ENCODE data around the gene SPATS2. TPM values are rescaled to one million over a fixed set of nuclear protein-coding genes. Genes with fewer than 3 reads are reported as not detected.
"Not testable (repeated sequence)": the region's sequence is repeated elsewhere in the genome, so short reads cannot be mapped to it uniquely, and the experiment has no call there.

SPATS2 gene
- 14.1 and 22.1 TPM in 2 replicates for total RNA-seq
- polyA plus RNA-seq, result 33.2 and 43.6 TPM in 2 replicates
- 22.5 and 23.7 TPM in 2 replicates for polyA plus RNA-seq (2012)
- 41.3 and 84.8 TPM in 2 replicates for polyA minus RNA-seq (ENCODE audit: low replicate concordance)

GRCh38 chr12:49367381-49368239 lies at the start of gene SPATS2:
TSS of gene SPATS2 (plus strand) at chr12:49367462. CDS start at chr12:49461013, 93,551 bp downstream.
- no peaks in the 10 kb centered on the region for H3K27me3 ChIP-seq (ENCODE audit: control insufficient read depth, insufficient read depth, low read length)
- H3K79me2 ChIP-seq (ENCODE audit: control insufficient read depth, insufficient read depth, low read length), result peaks cover 47% of the 10 kb centered on the region
- H3K9me3 ChIP-seq (ENCODE audit: control insufficient read depth, insufficient read depth, low read depth, low read length), result no peaks in the 10 kb centered on the region
- H3K4me1 ChIP-seq (ENCODE audit: control insufficient read depth, extremely low read depth, insufficient read depth, low read length), result peaks cover 6% of the 10 kb centered on the region
- peak in 1 of 2 donors; percentile 25 for DNase-seq (ENCODE audit: low read depth in 2 of 2)
- H3K27ac ChIP-seq (ENCODE audit: insufficient read depth, low read length), result peak within 1 kb of the TSS; percentile 82
- H3K36me3 ChIP-seq (ENCODE audit: control insufficient read depth, insufficient read depth, low read length), result peaks cover 1% of the 10 kb centered on the region
- H3K4me2 ChIP-seq (ENCODE audit: extremely low read depth, insufficient read depth, low read length), result peak within 1 kb of the TSS; percentile 96
- peak within 1 kb of the TSS; percentile 96 for H3K9ac ChIP-seq (ENCODE audit: insufficient read depth, low read length)
- peak within 1 kb of the TSS; percentile 70 to 97 (median 89) for H3K4me3 ChIP-seq (replicated peaks in 1 of 4; ENCODE audit: control extremely low read depth in 1 of 4, insufficient read depth in 1 of 4, low read depth in 3 of 4, low read length in 4 of 4)
- H2AFZ ChIP-seq (ENCODE audit: low read length), result peak within 1 kb of the TSS; percentile 90
- TF ChIP-seq EZH2 (IDR thresholded peaks at IDR 0.05; ENCODE audit: low read length, missing control alignments), result no peak
- TF ChIP-seq CTCF (conservative IDR thresholded peaks at IDR 0.05 in 1 of 2, IDR thresholded peaks at IDR 0.05 in 1 of 2; ENCODE audit: low read depth in 1 of 2, low read length in 2 of 2), result no peak
- no peaks in the 10 kb centered on the region for H4K20me1 ChIP-seq (ENCODE audit: control insufficient read depth, extremely low read depth, insufficient read depth, low read length)

- not testable (repeated sequence) for H3K4me2 ChIP-seq (ENCODE audit: extremely low read depth, insufficient read depth, low read length); H3K9me3 ChIP-seq (ENCODE audit: control insufficient read depth, insufficient read depth, low read depth, low read length); DNase-seq (ENCODE audit: low read depth in 2 of 2)
These were observed 46.7 kb upstream of the SPATS2 start for GRCh38 chr12:49320411-49321103.

GRCh38 chr12:49322367-49322707 lies 44.9 kb upstream of the SPATS2 start:
- Histone ChIP-seq H3K4me2 (ENCODE audit: extremely low read depth, insufficient read depth, low read length) (peak overlapping the region; percentile 75), H3K79me2 (ENCODE audit: control insufficient read depth, insufficient read depth, low read length) (peaks cover 11% of the 10 kb centered on the region), H3K27ac (ENCODE audit: insufficient read depth, low read length) (peak overlapping the region; percentile 73), H3K27me3 (ENCODE audit: control insufficient read depth, insufficient read depth, low read length) (no peaks in the 10 kb centered on the region), H3K4me1 (ENCODE audit: control insufficient read depth, extremely low read depth, insufficient read depth, low read length) (peaks cover 2% of the 10 kb centered on the region), H2AFZ (ENCODE audit: low read length) (peak overlapping the region; percentile 86), H4K20me1 (ENCODE audit: control insufficient read depth, extremely low read depth, insufficient read depth, low read length) (no peaks in the 10 kb centered on the region), H3K4me3 (replicated peaks in 1 of 4; ENCODE audit: control extremely low read depth in 1 of 4, insufficient read depth in 1 of 4, low read depth in 3 of 4, low read length in 4 of 4) (peak overlapping the region; percentile 74 to 80 (median 75)), H3K36me3 (ENCODE audit: control insufficient read depth, insufficient read depth, low read length) (peaks cover 4% of the 10 kb centered on the region), H3K9me3 (ENCODE audit: control insufficient read depth, insufficient read depth, low read depth, low read length) (no peaks in the 10 kb centered on the region), H3K9ac (ENCODE audit: insufficient read depth, low read length) (peak overlapping the region; percentile 74)
- no peak for TF ChIP-seq CTCF (conservative IDR thresholded peaks at IDR 0.05 in 1 of 2, IDR thresholded peaks at IDR 0.05 in 1 of 2; ENCODE audit: low read depth in 1 of 2, low read length in 2 of 2)
- TF ChIP-seq EZH2 (IDR thresholded peaks at IDR 0.05; ENCODE audit: low read length, missing control alignments), result no peak
- DNase-seq (ENCODE audit: low read depth in 2 of 2), result no peak

More at GRCh38 chr12:49320411-49321103, 46.7 kb upstream of the SPATS2 start:
- H3K4me1 ChIP-seq (ENCODE audit: control insufficient read depth, extremely low read depth, insufficient read depth, low read length); H4K20me1 ChIP-seq (ENCODE audit: control insufficient read depth, extremely low read depth, insufficient read depth, low read length); H2AFZ ChIP-seq (ENCODE audit: low read length); H3K36me3 ChIP-seq (ENCODE audit: control insufficient read depth, insufficient read depth, low read length); H3K27ac ChIP-seq (ENCODE audit: insufficient read depth, low read length); H3K4me3 ChIP-seq (replicated peaks in 1 of 4; ENCODE audit: control extremely low read depth in 1 of 4, insufficient read depth in 1 of 4, low read depth in 3 of 4, low read length in 4 of 4); H3K9ac ChIP-seq (ENCODE audit: insufficient read depth, low read length); H3K27me3 ChIP-seq (ENCODE audit: control insufficient read depth, insufficient read depth, low read length): not testable (repeated sequence)
- H3K79me2 ChIP-seq (ENCODE audit: control insufficient read depth, insufficient read depth, low read length), result peaks cover 11% of the 10 kb centered on the region
